B cell (primary cell): ENCODE results near the gene PRPS1. TPM values are rescaled to one million over a fixed set of nuclear protein-coding genes. Genes with fewer than 3 reads are reported as not detected.
A peak's percentile ranks its signal among the peaks of the same experiment; 100 is the strongest.

Source experiments
- ATAC-seq: fragments of 200-7000 bp; cut with Tn5 transposase; one replicate; pipeline ENCODE4 v1.10.0; 2021; ENCODE audit warnings: low read depth, mild to moderate bottlenecking, moderate number of reproducible peaks, moderate library complexity
- CTCF ChIA-PET: fragments of 350-600 bp; sonication (Branson Sonifier 250); formaldehyde crosslinking; loops from one replicate; lab custom pipeline; 2021; ENCODE audit warnings: antibody characterized with exemption, inconsistent platforms; lab: Charles Lee
- POLR2A ChIA-PET: fragments of 350-600 bp; sonication (Branson Sonifier 250); formaldehyde crosslinking; loops from one replicate; lab custom pipeline; 2021; ENCODE audit warnings: antibody characterized with exemption; lab: Charles Lee
- DNase-seq: peaks from one replicate; pipeline ENCODE4 v3.0.0; 2013
- H2AFZ ChIP-seq: 2 replicates; pipeline ENCODE4 v1.6.1; 2012; ENCODE audit warnings: mild to moderate bottlenecking, low read depth, low read length; ENCODE audit not compliant: insufficient read depth, poor library complexity, severe bottlenecking
- H3K27ac ChIP-seq, 2 donors: 1 replicate in 1 of 2; 2 replicates in 1 of 2; pipeline ENCODE4 v1.5.1; 2012 to 2013; ENCODE audit warnings: low read length in 2 of 2, mild to moderate bottlenecking in 2 of 2, moderate library complexity in 1 of 2
- H3K27me3 ChIP-seq, 4 experiments: fragments of 200-600 bp in 1 of 4; sonication (generic) in 1 of 4; replicated peaks in 1 of 4; 1 replicate in 2 of 4; 2 replicates in 2 of 4; pipeline versions ENCODE4 v1.6.1 to v1.7.0; 2013 to 2016; ENCODE audit warnings: low read length in 3 of 4, mild to moderate bottlenecking in 2 of 4, mixed read lengths in 1 of 4, moderate library complexity in 1 of 4; ENCODE audit not compliant: insufficient read depth in 4 of 4, control insufficient read depth in 3 of 4; ENCODE audit errors: control extremely low read depth in 1 of 4
- H3K36me3 ChIP-seq, 2 experiments: replicated peaks in 1 of 2; 1 replicate in 1 of 2; 2 replicates in 1 of 2; pipeline versions ENCODE4 v1.6.1 to v1.7.1; 2013; ENCODE audit warnings: low read length in 1 of 2; ENCODE audit not compliant: insufficient read depth in 2 of 2, control insufficient read depth in 1 of 2; ENCODE audit errors: control extremely low read depth in 1 of 2, extremely low read depth in 1 of 2
- H3K4me1 ChIP-seq, 2 donors: fragments of 200-600 bp in 1 of 2; sonication (generic) in 1 of 2; 1 replicate in 1 of 2; 2 replicates in 1 of 2; pipeline versions ENCODE4 v1.5.1 to v1.6.1; 2013 to 2017; ENCODE audit warnings: low read length in 2 of 2; ENCODE audit not compliant: control insufficient read depth in 2 of 2, insufficient read depth in 2 of 2
- H3K4me2 ChIP-seq: replicated peaks from 2 replicates; pipeline ENCODE3; 2012; ENCODE audit warnings: mild to moderate bottlenecking, low read depth, low read length; ENCODE audit not compliant: poor library complexity, severe bottlenecking
- H3K4me3 ChIP-seq, 5 experiments: fragments of 200-600 bp in 1 of 5; sonication (generic) in 1 of 5; 1 replicate in 3 of 5; 2 replicates in 2 of 5; pipeline versions ENCODE4 v1.5.1 to v1.7.0; 2011 to 2016; ENCODE audit warnings: low read length in 4 of 5, mild to moderate bottlenecking in 4 of 5, low read depth in 2 of 5, control low read depth in 1 of 5, moderate library complexity in 1 of 5; ENCODE audit not compliant: insufficient read depth in 1 of 5; ENCODE audit errors: control extremely low read depth in 1 of 5, extremely low read depth in 1 of 5
- H3K79me2 ChIP-seq: fragments of 200-600 bp; sonication (generic); one replicate; pipeline ENCODE4 v1.6.0; 2016; ENCODE audit warnings: low read length; ENCODE audit not compliant: control insufficient read depth, insufficient read depth
- H3K9ac ChIP-seq: fragments of 200-600 bp; sonication (generic); 2 replicates; pipeline ENCODE4 v1.6.1; 2017; ENCODE audit warnings: mild to moderate bottlenecking, low read length, moderate library complexity
- H3K9me3 ChIP-seq, 3 donors: one replicate each; pipeline versions ENCODE4 v1.6.1 to v1.7.1; 2013; ENCODE audit warnings: low read length in 2 of 3; ENCODE audit not compliant: control insufficient read depth in 2 of 3, insufficient read depth in 1 of 3; ENCODE audit errors: control extremely low read depth in 1 of 3
- H4K20me1 ChIP-seq: 2 replicates; pipeline ENCODE4 v1.6.0; 2012; ENCODE audit warnings: mild to moderate bottlenecking, low read length; ENCODE audit not compliant: insufficient read depth, control insufficient read depth, poor library complexity, severe bottlenecking
- H3K27ac Mint-ChIP-seq: one replicate; pipeline ENCODE4 v1.8.0; 2021; ENCODE audit warnings: mixed read lengths
- H3K27me3 Mint-ChIP-seq: one replicate; pipeline ENCODE4 v1.8.0; 2021; ENCODE audit warnings: mixed read lengths
- H3K4me1 Mint-ChIP-seq: one replicate; pipeline ENCODE4 v1.8.0; 2021; ENCODE audit warnings: mixed read lengths
- H3K4me3 Mint-ChIP-seq: one replicate; pipeline ENCODE4 v1.8.0; 2021; ENCODE audit warnings: mixed read lengths
- H3K9me3 Mint-ChIP-seq: one replicate; pipeline ENCODE4 v1.8.0; 2022; ENCODE audit warnings: mixed read lengths; ENCODE audit not compliant: insufficient read depth
- EZH2 ChIP-seq: IDR thresholded peaks from 2 replicates; pipeline ENCODE4 v1.6.1; 2012; ENCODE audit warnings: borderline replicate concordance, low read depth, mild to moderate bottlenecking, moderate library complexity, low read length; ENCODE audit not compliant: insufficient read depth, poor library complexity, severe bottlenecking
- WGBS: methylation state at CpG from one replicate; pipeline ENCODE4 v1.1.5; 2013; ENCODE audit warnings: missing lambda C conversion rate; ENCODE audit not compliant: insufficient coverage; 5-methylcytosine and 5-hydroxymethylcytosine counted together
- intact Hi-C: fragments of 100-400 bp; cut with micrococcal nuclease; formaldehyde crosslinking; loops from one replicate; pipeline ENCODE4 v1.10.0; 2022
- polyA plus RNA-seq: library from polyadenylated mRNA; depleted of rRNA; stranded (reverse); fragments of >200 nt; gene quantifications from 2 replicates; pipeline ENCODE4 v1.2.3, GENCODE V29; 2012
- total RNA-seq, 2 donors: library from RNA; stranded (reverse); fragments of 120-200 nt in 1 of 2; gene quantifications; 1 replicate in 1 of 2; 2 replicates in 1 of 2; pipeline versions ENCODE4 v1.2.3 to v1.2.4, GENCODE V29; 2013 to 2022
- TF ChIP-seq, protein P1 (sequence below): fragments of 200-600 bp; IDR thresholded peaks from one replicate; pipeline ENCODE4 v1.8.0; 2022; ENCODE audit warnings: antibody characterized with exemption, mild to moderate bottlenecking

Gene PRPS1
- total and polyA plus RNA-seq, 2 donors (not counting 1 experiment from before 2014, with no cell fraction given): 42.2 to 52.1 TPM

DNA sequence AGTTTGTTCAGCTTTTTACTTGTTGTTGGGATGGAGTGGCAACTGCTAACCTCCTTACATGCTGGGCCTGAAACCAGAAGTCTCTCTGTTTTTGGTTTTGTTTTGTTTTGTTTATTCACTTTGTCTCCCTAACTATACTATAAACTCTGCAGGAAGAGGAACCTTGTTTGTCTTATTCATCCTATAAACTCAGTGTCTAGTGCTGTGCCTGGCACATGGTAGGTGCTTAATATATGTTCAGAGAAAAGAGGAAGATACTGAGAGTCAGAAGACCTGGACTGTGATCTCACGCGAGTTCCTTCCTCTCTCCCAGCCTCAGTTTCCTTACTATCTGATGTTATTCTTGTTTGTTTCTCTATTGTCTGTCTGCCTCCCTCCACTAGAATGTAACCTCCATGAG, 71.3 kb downstream of the PRPS1 start:
- Histone ChIP-seq H3K4me2 (no peak overlapping the region), H3K79me2 (no peaks in the 10 kb centered on the region), H2AFZ (no peak overlapping the region), H4K20me1 (no peaks in the 10 kb centered on the region), H3K9me3 (no peaks in the 10 kb centered on the region), H3K27me3 (no peaks in the 10 kb centered on the region), H3K4me3 (no peak overlapping the region), H3K27ac (no peak overlapping the region), H3K36me3 (no peaks in the 10 kb centered on the region), H3K9ac (no peak overlapping the region), H3K4me1 (peaks cover 31 to 41% of the 10 kb centered on the region in 2 donors)
- no CpG with 5 or more reads among the region's 2 CpGs for whole genome bisulfite sequencing
- H3K27ac Mint-ChIP-seq: peak overlapping the region; percentile 27
- DNase-seq (no peak), ATAC-seq (no peak)
- H3K4me3 Mint-ChIP-seq: no peak overlapping the region
- TF ChIP-seq EZH2: no peak
- TF ChIP-seq, protein P1, sequence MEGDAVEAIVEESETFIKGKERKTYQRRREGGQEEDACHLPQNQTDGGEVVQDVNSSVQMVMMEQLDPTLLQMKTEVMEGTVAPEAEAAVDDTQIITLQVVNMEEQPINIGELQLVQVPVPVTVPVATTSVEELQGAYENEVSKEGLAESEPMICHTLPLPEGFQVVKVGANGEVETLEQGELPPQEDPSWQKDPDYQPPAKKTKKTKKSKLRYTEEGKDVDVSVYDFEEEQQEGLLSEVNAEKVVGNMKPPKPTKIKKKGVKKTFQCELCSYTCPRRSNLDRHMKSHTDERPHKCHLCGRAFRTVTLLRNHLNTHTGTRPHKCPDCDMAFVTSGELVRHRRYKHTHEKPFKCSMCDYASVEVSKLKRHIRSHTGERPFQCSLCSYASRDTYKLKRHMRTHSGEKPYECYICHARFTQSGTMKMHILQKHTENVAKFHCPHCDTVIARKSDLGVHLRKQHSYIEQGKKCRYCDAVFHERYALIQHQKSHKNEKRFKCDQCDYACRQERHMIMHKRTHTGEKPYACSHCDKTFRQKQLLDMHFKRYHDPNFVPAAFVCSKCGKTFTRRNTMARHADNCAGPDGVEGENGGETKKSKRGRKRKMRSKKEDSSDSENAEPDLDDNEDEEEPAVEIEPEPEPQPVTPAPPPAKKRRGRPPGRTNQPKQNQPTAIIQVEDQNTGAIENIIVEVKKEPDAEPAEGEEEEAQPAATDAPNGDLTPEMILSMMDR: no peak
- ChIA-PET CTCF (no interaction called here), POLR2A (no interaction called here)
- no peaks in the 10 kb centered on the region for H3K27me3 Mint-ChIP-seq
- intact Hi-C loops: loop anchor here (2.0 kb wide), 1 partner anchor 17 kb away; no protein-coding TSS in a partner anchor
- H3K9me3 Mint-ChIP-seq: no peaks in the 10 kb centered on the region
- peaks cover 33% of the 10 kb centered on the region for H3K4me1 Mint-ChIP-seq

DNA sequence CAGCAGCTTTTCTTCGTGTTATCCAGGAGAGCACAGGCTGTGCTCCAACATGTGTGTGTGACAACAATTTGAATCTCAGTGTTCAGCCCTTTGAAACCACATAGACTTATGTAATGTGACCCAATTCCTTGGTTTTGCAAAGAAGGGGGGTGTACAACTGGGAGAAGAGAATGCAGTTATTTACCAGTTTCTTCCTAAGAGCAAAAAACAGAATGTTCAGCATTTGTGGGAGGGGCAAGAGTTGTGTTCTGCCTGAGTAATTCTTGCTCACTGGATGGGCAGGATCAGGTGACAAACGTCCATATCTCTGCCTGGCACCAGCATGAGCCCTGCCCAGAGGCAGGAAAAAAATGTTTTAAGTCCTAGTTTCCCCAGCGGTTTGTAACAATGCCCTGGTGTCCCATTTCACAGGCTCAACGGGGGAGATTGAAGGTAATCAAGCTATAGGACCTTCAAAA, 72.0 kb downstream of the PRPS1 start:
- Mint-ChIP-seq H3K9me3 (no peaks in the 10 kb centered on the region), H3K27ac (peak overlapping the region; percentile 27), H3K27me3 (no peaks in the 10 kb centered on the region), H3K4me1 (peaks cover 33% of the 10 kb centered on the region), H3K4me3 (peak overlapping the region; percentile 39)
- no peak overlapping the region for H3K27ac ChIP-seq
- no peak overlapping the region for H2AFZ ChIP-seq
- ATAC-seq (no peak), DNase-seq (no peak)
- TF ChIP-seq, protein P1: no peak
- TF ChIP-seq EZH2: no peak
- H3K4me3 ChIP-seq: no peak overlapping the region
- WGBS: no CpG with 5 or more reads among the region's 4 CpGs
- ChIA-PET POLR2A (interaction anchor here (1.1 kb wide), 1 partner anchor 21 kb away, joined by 4 read pairs; no protein-coding TSS in a partner anchor), CTCF (interaction anchor here (0.7 to 1.5 kb wide), 2 partner anchors 13 to 27 kb away, joined by 3 read pairs; no protein-coding TSS in a partner anchor)
- intact Hi-C loops: loop anchor here (2.0 kb wide), 1 partner anchor 18 kb away; no protein-coding TSS in a partner anchor
- no peaks in the 10 kb centered on the region for H4K20me1 ChIP-seq
- H3K36me3 ChIP-seq: no peaks in the 10 kb centered on the region
- no peaks in the 10 kb centered on the region for H3K79me2 ChIP-seq
- H3K4me1 ChIP-seq: peaks cover 31 to 41% of the 10 kb centered on the region in 2 donors
- no peak overlapping the region for H3K9ac ChIP-seq
- H3K27me3 ChIP-seq: no peaks in the 10 kb centered on the region
- no peaks in the 10 kb centered on the region for H3K9me3 ChIP-seq
- peak overlapping the region; percentile 12 for H3K4me2 ChIP-seq
